ENCODE measurements around the gene ZNF214.
A peak's percentile ranks its signal among the peaks of the same experiment; 100 is the strongest.

Gene ZNF214

DNA sequence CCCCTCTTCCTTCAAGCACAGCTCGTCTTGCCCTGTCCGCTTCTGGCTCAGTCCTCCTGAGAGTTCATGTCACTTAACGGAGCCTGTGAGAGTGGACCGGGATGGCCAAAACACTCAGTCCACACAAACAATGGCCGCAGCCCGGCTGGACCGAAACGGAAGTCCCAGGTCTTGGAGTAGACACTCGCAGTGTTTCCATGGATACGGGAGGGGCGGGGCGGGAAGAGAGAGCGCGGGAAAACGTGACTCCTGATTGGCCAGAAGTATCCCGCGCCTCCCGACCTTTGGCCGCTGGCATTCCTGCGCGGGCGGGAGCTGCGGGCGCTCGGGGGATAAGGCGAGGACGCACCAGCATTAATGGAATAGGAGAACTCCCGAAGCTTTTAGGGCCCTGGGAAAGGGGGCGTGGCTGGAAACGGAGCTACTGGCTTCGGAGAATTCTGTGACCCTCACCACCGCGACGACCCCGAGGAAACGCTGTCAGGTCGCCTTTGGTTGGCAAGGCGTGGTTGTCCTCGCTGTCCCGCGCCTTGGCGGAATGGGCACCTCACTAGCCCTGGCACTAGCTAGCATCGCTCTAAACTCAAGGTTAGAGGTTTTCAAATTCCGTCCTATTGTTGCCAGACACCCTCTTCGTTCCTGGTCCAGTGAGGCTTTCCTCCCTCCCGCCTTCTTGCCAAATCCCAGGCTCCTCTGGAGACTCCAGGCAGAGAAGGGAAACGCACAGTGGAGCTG is at the start of gene ZNF214, which contains the start of gene NLRP14:
TSS of gene ZNF214 (minus strand) at position 164 of the 735 bp plus-strand sequence. CDS start 17,511 bp downstream, outside the sequence.
TSS of gene NLRP14 (plus strand) at position 297 of the 735 bp plus-strand sequence. CDS start 18,108 bp downstream, outside the sequence.
- DNase-seq (ENCODE audit: low spot score), result peak; percentile 90

DNA sequence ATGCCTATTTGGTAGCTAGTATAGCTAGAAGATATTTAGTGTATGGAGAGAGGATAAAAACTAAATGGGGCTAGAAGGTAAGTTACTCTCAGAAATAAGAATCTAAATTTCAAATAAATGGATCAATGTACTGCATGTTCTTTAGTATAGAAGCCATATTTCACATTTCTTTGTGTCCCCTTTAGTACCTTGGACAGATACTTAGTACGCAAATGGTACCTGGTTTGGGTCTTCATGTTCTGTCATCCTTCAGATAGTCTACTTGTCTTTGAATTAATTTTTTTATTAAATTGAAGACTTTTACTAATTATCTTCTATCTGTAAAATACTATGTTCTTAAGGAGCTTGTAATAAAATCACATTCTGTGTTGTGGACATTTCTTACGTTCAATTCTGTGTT is 42.4 kb upstream of the ZNF214 start:
- DNase-seq (ENCODE audit: low spot score), result no peak

DNA sequence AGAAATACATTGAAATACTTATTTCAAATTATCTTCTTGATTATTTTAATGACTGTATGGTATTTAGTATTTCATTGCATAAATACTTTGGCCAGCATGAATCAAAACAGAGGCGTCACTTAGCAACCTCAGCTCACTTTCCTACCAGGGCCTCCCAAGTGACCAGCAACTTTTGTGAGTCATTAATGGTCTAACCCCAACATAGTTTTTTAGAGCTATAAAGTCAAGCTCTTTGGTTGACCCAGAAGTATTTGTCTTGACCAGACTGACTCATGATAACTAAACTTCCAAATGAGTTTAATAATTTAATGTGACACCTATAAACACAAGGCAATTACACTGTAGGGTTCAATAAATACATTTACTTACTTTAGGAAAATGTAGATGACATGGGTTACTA is 40.7 kb upstream of the ZNF214 start:
- DNase-seq (ENCODE audit: low spot score), result no peak

DNA sequence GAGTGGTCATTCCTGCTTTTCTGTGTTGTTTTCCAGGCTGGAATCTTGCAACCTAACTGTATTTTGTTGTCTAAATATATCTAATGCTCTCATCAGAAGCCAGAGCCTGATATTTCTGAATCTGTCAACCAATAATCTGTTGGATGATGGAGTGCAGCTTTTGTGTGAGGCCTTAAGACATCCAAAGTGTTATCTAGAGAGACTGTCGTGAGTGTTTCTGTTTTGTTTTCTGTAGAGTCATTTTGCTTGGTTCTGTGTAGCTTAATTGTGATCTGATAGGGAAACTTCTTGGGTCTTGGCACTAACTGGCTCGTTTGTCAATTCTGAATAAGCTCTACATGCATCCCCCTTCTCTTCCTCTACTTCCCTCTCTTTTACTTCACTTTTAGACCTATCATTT is 37.5 kb upstream of the ZNF214 start:
- no peak for DNase-seq (ENCODE audit: low spot score)

DNA sequence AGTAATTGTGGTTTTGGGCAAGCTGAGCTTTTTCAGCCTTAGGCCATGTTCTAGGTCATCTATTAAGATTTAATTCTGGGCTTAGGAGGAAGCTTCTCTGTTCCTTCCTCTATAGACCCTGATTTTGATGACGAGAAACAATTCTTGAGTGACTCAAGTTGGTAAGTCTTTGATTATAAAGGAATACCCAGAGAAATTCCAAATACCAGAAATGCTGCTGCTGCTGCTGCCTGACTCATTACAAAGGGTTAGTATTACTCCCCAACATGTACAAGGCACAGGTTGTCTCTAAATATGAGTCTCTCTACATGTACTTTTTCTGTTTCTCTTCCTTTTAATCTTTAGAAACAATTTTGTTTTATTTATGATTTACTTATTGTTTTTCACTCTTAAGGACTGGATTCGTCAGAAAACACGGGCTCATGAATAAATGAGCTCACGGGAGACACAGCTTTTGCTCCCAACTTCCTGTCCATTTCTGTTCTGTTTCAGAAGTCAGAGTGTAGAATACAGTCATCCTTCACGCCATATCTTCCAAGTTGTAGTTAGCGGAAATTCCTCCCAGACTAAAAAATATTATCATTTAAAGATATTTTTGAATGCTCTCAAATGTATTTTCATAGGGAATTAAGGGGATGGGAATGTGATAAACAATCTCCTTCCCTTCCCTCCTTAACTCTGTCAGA is 36.8 kb upstream of the ZNF214 start:
- no peak for DNase-seq (ENCODE audit: low spot score)

DNA sequence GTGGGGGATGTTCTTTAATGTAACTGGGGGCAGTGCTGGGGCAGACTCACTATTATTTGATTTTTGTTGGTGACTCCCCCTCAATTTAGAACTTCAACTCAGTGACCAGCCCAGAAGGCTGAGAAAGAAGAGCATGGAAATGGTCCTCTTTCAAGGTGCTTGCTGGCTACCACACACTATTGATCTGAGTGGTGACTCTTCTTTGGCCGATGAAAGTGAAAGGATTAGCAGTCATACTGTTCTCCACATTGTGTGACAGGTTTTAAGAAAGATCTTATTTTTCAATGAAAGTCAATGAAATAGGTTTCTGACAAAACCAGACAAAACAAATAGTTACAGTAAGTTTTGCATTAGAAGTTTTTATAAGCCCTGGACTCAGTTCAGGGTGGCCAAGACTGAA is 30.0 kb upstream of the ZNF214 start:
- DNase-seq (ENCODE audit: low spot score), result no peak

DNA sequence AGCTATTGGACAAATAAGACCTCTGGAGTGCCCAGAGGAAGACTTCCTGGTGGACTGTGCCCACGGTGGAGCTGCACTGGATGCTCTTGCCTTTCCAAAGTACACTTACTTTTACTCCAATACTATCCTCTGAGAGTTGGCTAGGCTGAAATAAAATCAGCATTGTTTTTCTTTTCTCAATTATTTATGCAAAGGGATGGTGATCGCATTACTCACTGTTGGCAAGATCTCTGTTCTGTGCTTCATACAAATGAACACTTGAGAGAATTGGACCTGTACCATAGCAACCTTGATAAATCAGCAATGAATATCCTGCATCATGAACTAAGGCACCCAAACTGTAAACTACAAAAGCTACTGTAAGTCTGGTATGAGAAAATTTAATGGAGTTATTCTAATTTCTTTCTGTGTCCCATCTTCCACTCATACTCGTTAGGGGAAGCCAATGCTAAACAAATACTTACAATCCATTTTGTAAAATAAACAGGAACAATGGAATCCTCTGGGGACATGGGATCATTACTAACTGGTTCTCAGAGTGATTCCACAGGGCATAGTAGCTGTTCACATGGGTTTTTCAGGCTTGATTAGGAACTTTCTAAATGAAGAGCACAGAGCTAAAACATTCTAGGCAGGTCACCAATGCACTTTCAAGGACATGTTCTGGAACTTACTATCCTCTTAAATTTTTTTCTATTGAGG is 26.5 kb upstream of the ZNF214 start:
- no peak for DNase-seq (ENCODE audit: low spot score)

DNA sequence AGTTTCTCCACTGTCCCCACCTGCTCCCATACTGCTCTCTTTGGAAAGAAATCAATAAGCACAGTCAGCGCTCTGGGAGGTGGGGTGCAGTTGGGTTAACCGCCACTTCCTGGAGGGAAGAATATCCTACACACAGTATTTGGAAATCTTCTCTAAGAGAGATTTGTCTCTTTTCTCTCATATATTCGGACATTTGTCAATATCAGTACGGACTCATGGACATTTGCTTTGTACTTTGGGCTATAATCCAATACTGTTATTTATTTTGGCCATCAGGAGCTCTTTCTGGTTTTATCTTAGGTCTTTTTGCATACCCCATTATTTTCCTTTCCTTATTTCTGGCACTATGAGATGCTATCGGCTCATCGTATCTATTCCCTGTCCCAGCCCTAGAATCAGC is 13.9 kb upstream of the ZNF214 start:
- DNase-seq (ENCODE audit: low spot score), result no peak

DNA sequence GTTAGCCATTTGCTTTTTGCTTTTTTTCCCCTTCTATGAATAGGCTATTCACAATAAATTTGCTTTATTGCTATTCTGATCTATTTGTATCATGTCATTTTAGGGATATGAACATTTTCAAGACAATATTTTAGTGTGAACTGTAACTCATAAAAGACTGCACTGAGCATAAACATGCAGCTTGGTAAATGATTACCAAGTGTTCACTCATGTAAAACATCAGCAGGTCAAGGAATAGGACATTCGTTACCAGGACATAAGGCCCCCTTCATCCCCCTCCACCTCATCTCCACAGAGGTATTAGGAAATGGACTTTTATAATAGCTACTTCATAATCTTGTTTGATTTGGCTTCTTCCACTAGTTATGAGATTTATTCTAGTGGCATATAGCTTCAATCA is 12.5 kb upstream of the ZNF214 start:
- DNase-seq (ENCODE audit: low spot score), result no peak

DNA sequence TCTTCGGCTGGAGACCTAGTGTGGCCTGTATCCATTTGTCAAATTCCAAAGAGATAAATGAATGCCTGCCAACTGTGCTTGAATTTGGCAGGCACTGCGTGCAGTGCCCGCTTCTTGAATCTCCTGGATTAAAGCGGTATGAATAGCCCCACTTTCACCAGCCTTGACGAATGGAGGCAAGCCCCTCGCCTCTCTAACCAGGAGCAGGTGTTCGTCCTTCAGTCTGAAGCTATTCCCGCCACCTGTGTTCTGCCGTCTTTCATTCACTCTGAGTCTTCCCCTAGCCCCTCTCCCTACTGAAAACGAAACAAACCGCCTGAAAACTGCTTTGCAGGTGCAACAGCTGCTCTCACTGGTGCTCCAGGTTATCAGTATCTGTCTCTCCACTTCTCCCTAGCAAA is 11.3 kb upstream of the ZNF214 start:
- no peak for DNase-seq (ENCODE audit: low spot score)

DNA sequence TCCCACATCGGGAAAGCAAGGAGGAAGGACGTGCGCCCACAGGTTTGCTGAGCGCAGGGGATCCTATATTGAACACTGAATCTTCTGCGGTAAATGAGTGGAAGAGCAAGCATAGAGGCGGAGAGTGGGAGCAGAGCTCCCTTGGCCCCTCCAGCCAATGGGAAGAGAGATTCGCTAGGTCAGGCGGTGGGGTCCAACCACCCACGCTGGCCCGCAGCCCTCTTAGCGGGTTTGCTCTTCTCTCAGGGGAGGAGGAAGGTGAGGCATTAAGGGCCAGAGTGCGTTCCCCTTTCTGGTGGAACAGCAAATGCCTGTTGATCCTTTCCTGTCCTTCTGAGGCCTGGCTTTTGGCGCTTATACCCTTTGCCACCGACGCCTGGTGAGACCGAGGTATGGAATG is 10.7 kb upstream of the ZNF214 start:
- DNase-seq (ENCODE audit: low spot score), result no peak

DNA sequence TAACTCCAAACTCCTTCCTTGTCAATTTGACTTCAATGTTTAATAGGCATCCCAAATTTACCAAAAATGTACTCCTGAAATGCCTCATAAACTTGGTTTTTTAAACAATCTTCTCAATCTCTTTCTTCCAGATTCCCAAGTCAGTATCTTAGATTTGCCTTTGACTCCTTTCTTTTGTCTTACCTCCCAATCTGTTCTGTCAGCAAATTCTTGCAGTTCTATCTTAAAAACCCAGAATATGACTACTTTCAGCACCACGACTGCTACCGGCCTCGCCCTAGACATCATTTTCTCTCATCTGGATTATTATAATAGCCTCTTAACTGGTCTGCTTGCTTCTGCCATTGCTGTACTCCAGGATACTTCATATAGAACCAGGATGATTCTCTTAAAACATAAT is 8.0 kb upstream of the ZNF214 start:
- DNase-seq (ENCODE audit: low spot score), result no peak

DNA sequence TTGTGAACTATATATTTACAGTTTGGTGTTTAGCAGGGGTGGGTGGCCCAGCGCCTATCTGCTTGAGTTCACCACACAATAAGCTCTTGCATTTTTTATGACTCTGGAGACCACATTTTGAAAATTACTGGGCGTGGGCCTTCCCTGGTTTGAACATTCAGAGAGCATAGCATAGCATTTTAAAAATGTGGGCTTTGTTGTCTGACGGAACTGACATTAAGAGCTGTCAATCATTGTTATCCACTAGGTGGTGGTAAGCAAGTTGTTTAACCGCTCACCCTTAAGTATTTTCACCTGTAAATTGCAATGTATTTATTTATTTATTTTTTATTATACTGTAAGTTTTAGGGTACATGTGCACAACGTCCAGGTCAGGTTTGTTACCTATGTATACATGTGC is 1.2 kb upstream of the ZNF214 start:
- DNase-seq (ENCODE audit: low spot score), result no peak

DNA sequence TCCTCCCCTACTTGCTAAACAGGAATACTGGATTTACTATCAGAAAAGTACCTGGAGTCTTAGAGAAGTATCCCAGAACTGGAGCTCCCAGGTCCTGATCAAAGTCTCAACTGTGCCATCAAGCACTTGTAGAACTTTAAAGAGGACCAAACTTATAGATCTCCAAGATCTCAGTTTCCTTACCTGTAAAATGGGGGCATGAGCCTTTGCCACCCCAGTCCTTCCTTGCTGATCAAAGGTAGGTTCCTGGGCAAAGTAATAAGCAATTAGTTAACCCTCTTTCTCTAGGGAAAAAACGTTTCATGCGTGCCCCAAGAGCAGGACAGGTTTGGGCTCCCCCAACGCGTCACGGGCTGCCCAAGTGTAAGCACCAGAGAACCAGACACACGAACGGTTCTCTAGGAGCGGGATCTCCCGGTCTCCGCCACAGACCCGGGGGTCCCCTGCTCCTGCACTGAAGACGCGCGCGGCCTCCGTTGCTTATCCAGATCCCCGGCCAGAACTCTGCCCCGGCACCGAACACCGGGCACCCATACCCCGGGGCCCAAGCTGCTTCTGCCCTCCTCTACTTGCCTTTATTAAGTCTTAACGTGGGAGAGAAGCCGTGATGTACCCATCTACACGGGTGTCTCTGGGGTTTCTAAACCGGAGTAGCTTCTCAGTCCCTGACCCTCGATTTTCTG is 505 bp downstream of the ZNF214 start:
- DNase-seq (ENCODE audit: low spot score), result peak; percentile 23

DNA sequence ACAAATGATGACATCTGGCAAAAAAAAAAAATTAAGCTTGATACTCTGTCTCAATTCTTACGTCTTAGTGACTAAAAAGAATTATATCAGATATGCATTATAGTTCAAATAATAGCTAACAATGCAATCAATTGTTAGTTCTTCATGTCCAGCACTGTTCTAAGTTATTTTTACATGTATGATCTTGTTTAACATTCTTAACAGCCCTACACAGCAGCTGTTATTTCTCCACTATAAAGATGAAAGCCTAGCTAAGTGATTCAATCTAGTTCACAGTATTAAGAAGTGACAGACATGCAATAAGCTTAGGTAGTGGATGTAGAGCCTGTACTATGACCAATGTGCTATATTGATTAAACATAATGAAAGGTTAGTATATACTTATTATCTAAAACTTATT is 4.1 kb downstream of the ZNF214 start:
- no peak for DNase-seq (ENCODE audit: low spot score)

DNA sequence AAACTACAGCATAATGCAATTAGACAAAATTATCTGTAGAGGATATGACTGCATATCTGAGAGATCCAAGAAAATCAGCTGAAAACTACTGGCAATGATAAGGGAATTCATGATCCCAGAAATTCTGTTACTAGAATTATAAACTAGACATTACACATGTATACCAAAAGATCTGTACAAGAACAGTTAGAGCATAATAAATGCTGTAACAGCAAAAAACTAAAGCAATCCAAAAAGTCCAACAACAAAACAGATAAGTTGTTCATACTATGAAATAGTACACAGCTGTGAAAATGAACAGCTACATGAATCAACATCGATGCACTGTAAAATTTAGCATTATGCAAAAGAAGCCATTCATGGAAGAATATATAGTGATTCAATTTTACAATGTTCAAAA is 6.0 kb downstream of the ZNF214 start:
- DNase-seq (ENCODE audit: low spot score), result no peak

DNA sequence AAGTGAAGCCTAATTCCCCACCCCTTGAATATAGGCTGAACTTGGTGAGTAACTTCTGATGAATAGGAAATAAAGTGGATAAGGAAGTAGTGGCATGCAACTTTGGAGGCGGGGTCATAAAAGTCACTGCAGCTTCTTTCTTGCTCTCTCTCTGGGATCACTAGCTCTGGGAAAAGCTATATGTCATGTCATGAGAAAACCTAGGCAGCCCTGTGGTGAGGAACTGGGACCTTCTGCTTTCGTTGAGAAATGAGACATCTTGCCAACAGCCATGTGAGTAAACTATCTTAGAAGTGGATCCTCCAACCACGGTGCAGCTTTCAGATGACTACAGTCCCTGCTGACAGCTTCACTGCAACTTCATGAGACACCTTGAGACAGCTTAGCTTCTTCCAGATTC is 15.7 kb downstream of the ZNF214 start:
- DNase-seq (ENCODE audit: low spot score), result no peak

DNA sequence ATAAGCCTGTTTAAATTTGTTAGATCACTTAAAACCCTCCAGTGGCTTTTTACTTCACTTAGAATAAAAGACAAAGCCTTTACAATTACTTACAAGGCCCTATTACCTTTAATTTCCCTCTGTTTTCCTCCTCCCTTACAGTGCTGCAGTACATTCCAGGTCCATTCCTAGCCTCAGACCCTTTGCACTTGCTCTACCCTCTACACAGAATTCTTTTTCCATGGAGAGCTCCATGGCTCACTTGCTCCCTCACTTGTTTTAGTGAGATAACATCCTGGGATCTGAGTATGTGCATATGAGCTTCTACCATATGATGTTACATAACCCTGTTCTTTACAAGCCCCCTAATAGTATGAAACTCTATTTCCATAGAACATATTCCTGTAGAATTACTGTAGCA is 24.4 kb downstream of the ZNF214 start:
- no peak for DNase-seq (ENCODE audit: low spot score)

DNA sequence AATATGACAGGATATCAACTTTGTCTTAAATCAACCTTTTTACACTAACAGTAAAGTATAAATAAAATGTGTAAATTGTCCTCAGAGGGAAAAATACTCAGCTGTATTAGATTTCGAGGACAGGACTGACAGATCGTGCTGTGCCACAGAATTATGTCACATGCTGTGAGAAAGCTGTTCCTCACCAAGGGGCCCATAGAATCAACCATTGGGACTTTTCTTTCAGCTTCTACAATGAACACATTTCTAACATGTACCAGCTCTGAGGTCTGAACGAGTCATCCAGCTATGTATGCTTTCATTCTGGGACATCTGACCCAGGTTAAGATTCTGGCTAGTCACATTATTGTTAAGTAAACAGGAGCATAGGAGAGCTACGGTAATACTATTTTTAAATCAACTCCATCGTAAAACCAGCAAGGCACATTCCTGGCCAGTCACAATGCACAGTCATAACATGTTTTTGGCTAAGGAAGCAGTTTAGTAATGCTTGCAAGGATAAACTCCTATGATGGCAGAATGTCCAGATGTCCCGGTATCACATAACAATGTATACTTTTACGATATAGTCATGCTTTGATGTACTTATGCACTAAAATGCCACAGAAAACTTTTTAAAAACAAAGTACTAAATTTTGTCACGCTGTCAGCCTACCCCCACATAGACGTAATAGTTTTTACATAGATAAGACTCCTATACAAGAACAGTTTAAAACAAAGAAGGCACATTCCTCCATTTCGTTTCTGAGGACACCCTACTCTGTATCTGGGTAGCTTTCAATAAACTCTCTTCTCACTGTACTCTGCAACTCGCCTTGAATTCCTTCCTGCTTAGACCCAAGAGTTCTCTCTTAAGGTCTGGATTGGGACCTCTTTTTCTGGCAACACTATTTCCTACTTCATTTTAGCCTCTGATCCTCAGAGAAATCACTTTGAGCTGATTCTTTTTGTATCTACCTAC is 27.4 kb downstream of the ZNF214 start:
- no peak for DNase-seq (ENCODE audit: low spot score)

DNA sequence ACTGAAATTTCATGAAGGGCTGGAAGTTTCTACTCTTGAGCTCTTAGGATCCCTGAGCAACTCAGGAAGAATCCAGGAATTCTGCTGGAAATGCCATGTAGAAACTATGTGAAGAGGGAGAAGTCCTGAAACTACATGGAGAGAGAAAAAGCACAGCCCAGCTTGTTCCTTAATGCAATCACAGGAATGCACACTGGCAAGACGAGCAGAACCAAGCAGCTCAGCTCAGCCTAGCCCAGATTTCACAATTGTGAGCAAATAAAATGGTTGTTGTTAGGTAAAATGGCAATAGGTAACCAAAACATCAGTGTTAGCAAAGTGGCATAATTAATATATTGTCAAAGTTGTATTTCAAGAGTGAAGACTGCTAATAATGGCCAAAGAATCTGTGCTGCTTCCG is 28.1 kb downstream of the ZNF214 start:
- no peak for DNase-seq (ENCODE audit: low spot score)

DNA sequence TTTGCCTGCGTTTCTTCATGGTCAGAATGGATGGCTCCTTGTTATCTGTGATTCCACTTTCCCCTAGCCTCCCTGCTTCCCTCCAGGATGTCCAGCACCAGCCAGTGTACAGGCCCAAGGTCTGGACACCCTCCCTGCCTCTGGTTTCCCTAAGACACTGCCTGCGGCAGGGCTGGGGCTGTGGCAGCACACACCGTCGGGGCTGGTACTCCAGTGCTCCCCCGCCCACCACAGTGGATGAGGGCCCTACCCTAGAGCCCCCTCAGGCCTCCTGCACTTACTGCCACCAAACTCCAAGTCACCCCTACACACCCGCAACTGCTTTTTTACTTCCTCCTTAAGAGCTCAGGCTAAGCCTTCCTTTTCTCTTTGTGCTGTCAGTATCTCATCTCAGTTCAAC is 28.9 kb downstream of the ZNF214 start:
- no peak for DNase-seq (ENCODE audit: low spot score)

All from HuH-7 (cell line).